Measurements from ENCODE around the gene HGS. TPM values are rescaled to one million over a fixed set of nuclear protein-coding genes. Genes with fewer than 3 reads are reported as not detected.
A peak's percentile ranks its signal among the peaks of the same experiment; 100 is the strongest.

Gene HGS
- total and polyA plus RNA-seq, 2 of the 13 experiments (the other 11 are each of a cell fraction or from before 2014, with no cell fraction given) = 73.3 to 78.1 TPM

DNA sequence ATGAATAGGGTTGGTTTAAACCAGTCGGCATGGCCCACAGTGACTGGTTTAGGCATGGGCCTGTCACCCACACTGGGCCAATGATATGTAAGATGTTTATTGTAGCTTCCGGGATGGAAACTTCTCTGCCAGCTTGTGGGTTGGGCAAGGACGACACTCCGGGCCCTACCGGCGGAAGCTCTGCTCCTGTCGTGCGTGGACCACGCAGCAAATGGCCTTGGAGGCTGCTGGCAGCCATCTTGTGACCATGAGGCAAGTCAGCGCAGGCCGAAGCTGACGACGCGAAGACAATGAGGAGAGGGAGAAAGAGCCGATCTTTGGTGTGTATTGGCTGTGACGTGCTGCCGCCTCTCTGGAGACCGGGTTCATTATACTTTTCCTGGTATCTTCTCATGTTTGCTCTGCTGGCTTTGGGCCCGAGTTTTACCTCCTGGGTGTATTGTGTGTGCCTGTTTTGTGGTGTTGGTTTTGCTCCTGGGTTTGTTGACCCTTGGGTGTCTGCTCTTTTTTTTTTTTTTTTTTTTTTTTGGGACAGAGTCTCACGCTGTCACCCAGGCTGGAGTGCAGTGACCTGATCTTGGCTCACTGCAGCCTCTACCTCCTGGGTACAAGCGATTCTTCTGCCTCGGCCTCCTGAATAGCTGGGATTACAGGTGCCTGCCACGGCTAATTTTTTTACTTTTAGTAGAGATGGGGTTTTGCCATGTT, 43.7 kb downstream of the HGS start (continued):
- TF ChIP-seq, protein P1, sequence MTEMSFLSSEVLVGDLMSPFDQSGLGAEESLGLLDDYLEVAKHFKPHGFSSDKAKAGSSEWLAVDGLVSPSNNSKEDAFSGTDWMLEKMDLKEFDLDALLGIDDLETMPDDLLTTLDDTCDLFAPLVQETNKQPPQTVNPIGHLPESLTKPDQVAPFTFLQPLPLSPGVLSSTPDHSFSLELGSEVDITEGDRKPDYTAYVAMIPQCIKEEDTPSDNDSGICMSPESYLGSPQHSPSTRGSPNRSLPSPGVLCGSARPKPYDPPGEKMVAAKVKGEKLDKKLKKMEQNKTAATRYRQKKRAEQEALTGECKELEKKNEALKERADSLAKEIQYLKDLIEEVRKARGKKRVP (CRISPR knock-in tag; IDR thresholded peaks at IDR 0.05) = peak in 1 of 2 experiments; percentile 89; a peak in 2 of 4 replicates
- TF ChIP-seq ZNF530 (CRISPR knock-in tag; IDR thresholded peaks at IDR 0.05; ENCODE audit: low read depth) (peak; percentile 91; the same call in 1 of the 2 replicates), STAG1 (CRISPR knock-in tag; IDR thresholded peaks at IDR 0.05) (no peak), NFYB (CRISPR knock-in tag; IDR thresholded peaks at IDR 0.05) (peak; percentile 92), ZNF33A (CRISPR knock-in tag; IDR thresholded peaks at IDR 0.05; ENCODE audit: borderline replicate concordance) (no peak), TBX2 (CRISPR knock-in tag; IDR thresholded peaks at IDR 0.05; ENCODE audit: borderline replicate concordance) (peak; percentile 93), RXRA (CRISPR knock-in tag; IDR thresholded peaks at IDR 0.05) (peak; percentile 92), SP4 (CRISPR knock-in tag; IDR thresholded peaks at IDR 0.05) (peak; percentile 81; the same call in 1 of the 2 replicates), HMG20B (CRISPR knock-in tag; conservative IDR thresholded peaks at IDR 0.05) (peak; percentile 80; the same call in 1 of the 2 replicates), ZNF124 (CRISPR knock-in tag; IDR thresholded peaks at IDR 0.05) (peak; percentile 95), HNRNPK (IDR thresholded peaks at IDR 0.05; ENCODE audit: low read depth, low read length, poor library complexity, severe bottlenecking) (no peak), SAFB2 (CRISPR knock-in tag; IDR thresholded peaks at IDR 0.05; ENCODE audit: borderline replicate concordance, low read depth) (peak; percentile 83), THAP11 (CRISPR knock-in tag; IDR thresholded peaks at IDR 0.05) (peak; percentile 90), CCDC6 (CRISPR knock-in tag; IDR thresholded peaks at IDR 0.05) (peak; percentile 99), MAFK (conservative IDR thresholded peaks at IDR 0.05 in 1 of 2, IDR thresholded peaks at IDR 0.05 in 1 of 2; ENCODE audit: low read length in 2 of 2) (no peak), SMYD3 (CRISPR knock-in tag; IDR thresholded peaks at IDR 0.05) (no peak; the same call in 1 of the 2 replicates), IKZF4 (CRISPR knock-in tag; IDR thresholded peaks at IDR 0.05; ENCODE audit: borderline replicate concordance, low read depth, not compliant biosample characterization) (peak; percentile 98), ZNF713 (CRISPR knock-in tag; IDR thresholded peaks at IDR 0.05) (no peak), PHF20 (CRISPR knock-in tag; IDR thresholded peaks at IDR 0.05) (peak; percentile 86), GPN1 (CRISPR knock-in tag; IDR thresholded peaks at IDR 0.05; ENCODE audit: borderline replicate concordance) (peak; percentile 95), ZNF24 (IDR thresholded peaks at IDR 0.05) (no peak), ZNF263 (CRISPR knock-in tag; IDR thresholded peaks at IDR 0.05) (peak; percentile 88)
- TF ChIP-seq, protein P2, sequence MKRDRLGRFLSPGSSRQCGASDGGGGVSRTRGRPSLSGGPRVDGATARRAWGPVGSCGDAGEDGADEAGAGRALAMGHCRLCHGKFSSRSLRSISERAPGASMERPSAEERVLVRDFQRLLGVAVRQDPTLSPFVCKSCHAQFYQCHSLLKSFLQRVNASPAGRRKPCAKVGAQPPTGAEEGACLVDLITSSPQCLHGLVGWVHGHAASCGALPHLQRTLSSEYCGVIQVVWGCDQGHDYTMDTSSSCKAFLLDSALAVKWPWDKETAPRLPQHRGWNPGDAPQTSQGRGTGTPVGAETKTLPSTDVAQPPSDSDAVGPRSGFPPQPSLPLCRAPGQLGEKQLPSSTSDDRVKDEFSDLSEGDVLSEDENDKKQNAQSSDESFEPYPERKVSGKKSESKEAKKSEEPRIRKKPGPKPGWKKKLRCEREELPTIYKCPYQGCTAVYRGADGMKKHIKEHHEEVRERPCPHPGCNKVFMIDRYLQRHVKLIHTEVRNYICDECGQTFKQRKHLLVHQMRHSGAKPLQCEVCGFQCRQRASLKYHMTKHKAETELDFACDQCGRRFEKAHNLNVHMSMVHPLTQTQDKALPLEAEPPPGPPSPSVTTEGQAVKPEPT (CRISPR knock-in tag; IDR thresholded peaks at IDR 0.05; ENCODE audit: low read depth) = peak; percentile 98
- TF ChIP-seq, protein P3, sequence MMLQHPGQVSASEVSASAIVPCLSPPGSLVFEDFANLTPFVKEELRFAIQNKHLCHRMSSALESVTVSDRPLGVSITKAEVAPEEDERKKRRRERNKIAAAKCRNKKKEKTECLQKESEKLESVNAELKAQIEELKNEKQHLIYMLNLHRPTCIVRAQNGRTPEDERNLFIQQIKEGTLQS (CRISPR knock-in tag; IDR thresholded peaks at IDR 0.05) = peak; percentile 82; the same call in 1 of the 2 replicates
- TF ChIP-seq, protein P4, sequence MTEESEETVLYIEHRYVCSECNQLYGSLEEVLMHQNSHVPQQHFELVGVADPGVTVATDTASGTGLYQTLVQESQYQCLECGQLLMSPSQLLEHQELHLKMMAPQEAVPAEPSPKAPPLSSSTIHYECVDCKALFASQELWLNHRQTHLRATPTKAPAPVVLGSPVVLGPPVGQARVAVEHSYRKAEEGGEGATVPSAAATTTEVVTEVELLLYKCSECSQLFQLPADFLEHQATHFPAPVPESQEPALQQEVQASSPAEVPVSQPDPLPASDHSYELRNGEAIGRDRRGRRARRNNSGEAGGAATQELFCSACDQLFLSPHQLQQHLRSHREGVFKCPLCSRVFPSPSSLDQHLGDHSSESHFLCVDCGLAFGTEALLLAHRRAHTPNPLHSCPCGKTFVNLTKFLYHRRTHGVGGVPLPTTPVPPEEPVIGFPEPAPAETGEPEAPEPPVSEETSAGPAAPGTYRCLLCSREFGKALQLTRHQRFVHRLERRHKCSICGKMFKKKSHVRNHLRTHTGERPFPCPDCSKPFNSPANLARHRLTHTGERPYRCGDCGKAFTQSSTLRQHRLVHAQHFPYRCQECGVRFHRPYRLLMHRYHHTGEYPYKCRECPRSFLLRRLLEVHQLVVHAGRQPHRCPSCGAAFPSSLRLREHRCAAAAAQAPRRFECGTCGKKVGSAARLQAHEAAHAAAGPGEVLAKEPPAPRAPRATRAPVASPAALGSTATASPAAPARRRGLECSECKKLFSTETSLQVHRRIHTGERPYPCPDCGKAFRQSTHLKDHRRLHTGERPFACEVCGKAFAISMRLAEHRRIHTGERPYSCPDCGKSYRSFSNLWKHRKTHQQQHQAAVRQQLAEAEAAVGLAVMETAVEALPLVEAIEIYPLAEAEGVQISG (CRISPR knock-in tag; IDR thresholded peaks at IDR 0.05) = peak; percentile 96
